H54 (cell line): ENCODE data around the gene RIN1.

ENCODE experiments used
- DNase-seq: peaks from one replicate; pipeline ENCODE4 v3.0.0; 2011; ENCODE audit warnings: low spot score, mixed read lengths; ENCODE audit not compliant: insufficient read length
- FAIRE-seq: peaks from 3 replicates; lab custom pipeline; 2011; peaks lifted over from hg19 to GRCh38; lab: Jason Lieb, UNC
- POLR2A ChIP-seq: IDR thresholded peaks from 2 replicates; pipeline ENCODE4 v1.6.1; 2011; ENCODE audit warnings: low read depth, mild to moderate bottlenecking, low read length

RIN1 gene

DNA sequence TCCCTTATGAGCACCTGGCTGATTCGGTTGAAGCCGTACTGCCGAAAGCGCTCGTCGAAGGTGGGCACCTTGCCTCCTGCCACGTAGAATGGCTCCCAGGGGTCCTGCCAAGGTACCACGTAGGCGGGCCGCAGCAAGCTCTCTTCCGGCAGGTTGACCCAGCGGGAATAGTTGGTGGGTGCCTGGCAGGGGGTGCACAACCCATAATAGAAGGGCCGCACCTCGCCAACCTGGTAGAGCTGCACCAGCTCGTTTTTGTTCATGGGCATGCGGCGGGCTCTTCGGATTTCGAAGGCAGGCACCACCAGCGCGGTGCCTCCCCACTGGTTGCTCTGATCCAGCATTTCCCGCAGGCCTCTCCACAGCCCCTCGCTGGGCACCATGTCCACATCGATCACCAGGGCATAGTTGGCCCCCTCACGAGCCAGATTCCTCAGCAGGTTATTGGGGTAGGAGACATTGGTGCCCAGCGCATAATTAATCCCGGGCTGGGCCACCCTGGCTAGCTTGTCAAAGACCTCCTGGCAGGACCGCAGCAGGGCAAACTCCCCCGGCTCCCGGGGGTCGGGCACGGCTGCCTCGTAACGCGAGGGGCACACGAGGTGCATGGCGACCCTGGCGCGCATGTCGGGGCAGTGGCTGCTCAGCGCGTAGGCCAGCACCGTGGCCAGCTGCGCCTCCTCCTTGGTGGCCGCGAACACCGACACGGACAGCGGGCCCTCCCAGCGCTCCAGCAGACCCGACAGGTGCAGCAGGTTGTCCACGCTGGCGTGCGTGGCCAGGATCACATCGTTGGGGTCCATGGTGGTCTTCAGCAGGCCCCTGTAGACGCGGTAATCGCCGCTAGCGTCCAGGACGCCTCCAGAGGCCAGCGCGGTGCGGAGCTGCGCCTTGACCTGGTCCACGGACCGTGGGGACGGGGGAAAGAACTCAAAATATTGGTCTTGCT, 10.5 kb upstream of the RIN1 start:
- TF ChIP-seq POLR2A: no peak
- no peak for FAIRE-seq
- no peak for DNase-seq

DNA sequence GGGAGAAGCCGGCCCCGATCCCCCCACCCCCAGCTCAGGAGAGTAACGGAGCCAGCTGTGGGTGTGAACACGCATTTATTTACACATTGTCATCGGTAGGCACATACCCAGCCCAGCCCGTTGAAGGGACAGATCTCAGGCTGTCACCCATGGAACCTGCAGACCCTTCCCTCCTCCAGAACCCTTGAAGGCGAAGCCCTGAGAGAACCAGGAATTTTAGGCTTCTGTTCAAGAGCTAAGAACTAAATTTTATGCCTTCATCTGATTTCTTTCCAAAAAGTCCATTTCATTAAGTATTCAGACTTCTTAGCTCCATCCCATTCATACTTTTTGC, 9.0 kb upstream of the RIN1 start:
- FAIRE-seq (no peak), DNase-seq (no peak)
- TF ChIP-seq POLR2A: no peak

GRCh38 chr11:66344550-66345315, 8.5 kb upstream of the RIN1 start, which contains the start of gene BRMS1:
BRMS1 (minus strand) TSS chr11:66345104; CDS start chr11:66342234, 2,870 bp downstream.
- peak; percentile 96 for TF ChIP-seq POLR2A
- DNase-seq (peak; percentile 83), FAIRE-seq (no peak)

GRCh38 chr11:66343176-66343575, 6.9 kb upstream of the RIN1 start:
- DNase-seq: no peak
- TF ChIP-seq POLR2A: no peak
- FAIRE-seq: no peak

- DNase-seq (no peak), FAIRE-seq (no peak)
- no peak for TF ChIP-seq POLR2A
Measured at GRCh38 chr11:66341502-66342126, 5.4 kb upstream of the RIN1 start.

- no peak for FAIRE-seq
- DNase-seq: no peak
- TF ChIP-seq POLR2A: no peak
Measured at GRCh38 chr11:66340596-66341501, 4.6 kb upstream of the RIN1 start.

DNA sequence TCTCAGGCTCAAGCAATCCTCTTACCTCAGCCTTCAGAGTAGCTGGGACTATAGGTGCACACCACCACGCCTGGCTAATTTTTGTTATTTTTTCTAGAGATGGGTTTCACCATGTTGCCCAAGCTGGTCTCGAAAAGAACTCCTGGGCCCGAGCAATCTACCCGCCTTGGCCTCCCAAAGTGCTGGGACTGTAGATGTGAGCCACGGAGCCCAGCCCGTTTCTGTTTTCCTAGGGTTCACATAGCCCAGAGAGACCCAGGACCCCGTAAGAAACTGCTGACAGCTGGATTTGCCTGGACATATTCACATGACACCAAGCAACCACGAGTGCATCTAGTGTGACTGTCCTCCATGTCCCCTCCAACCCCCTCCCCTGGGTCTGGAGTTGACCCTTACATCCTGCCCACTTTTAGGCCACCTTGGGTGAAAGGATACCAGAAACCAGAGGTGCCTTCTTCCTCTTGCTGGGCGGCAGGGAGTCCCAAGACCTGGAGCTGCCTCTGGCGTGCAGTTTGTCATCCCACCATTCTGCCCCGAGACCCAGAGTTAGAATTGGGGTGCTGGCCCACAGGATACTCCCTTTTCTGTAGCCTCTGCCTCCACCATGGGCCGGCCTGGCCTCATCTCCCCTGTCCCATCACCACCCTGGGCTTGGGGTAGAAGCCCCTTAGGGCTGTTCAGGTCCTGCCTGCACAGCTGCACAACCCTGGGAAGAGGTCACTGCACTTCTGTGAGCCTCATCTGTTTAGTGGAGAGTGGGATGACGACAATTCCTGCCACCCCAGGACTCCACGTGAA, 3.7 kb upstream of the RIN1 start:
- DNase-seq: no peak
- FAIRE-seq: no peak
- TF ChIP-seq POLR2A: no peak

GRCh38 chr11:66339162-66339675, 3.0 kb upstream of the RIN1 start:
- DNase-seq (no peak), FAIRE-seq (no peak)
- TF ChIP-seq POLR2A: no peak

DNA sequence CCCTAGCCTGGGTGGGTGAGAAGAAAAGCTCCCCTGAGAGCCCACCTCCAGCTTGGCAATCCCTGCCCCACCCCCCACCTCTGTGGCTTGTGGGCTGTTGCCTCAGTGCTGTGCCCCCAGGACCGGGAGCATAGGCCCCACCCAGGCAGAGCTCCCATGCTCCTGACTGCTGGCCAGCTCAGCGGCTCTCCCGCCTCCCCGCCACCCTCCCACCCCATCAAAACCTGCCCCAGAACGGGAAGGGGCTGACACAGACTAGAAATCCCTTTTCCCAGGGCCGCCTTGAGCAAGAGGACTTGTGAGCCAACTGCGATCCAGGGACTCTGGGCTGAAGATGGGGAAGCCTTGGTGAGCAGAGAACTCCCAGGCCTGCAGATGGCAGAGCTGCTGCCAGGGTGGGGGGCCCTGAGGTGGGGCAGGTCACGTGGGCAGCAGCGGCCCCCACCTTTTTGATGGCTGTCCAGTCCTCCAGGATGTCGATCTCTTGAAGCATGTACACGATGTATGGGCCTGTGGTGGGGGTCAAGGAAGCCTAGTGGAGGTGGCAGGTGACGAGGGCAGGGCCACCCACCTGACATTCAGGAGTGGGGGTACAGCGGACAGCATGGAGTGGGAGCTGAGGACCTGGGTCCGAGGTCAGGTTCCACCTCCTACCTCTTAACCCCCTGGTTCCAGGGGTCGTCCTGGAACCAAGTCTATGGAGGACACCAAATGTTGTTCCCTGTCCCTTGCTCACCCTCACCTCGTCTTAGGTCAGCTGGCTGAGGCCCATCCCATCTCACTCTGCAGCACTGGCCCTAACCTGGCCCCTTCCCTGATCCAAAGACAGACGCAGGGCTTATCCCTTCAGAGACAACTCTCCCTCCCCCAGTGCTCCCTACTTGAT, 2.3 kb upstream of the RIN1 start:
- DNase-seq (no peak), FAIRE-seq (no peak)
- no peak for TF ChIP-seq POLR2A

GRCh38 chr11:66337103-66337899, 1.1 kb upstream of the RIN1 start:
- DNase-seq (no peak), FAIRE-seq (no peak)
- no peak for TF ChIP-seq POLR2A
